ENCODE measurements around the gene KIAA0753. TPM values are rescaled to one million over a fixed set of nuclear protein-coding genes. Genes with fewer than 3 reads are reported as not detected.
"Not testable (repeated sequence)": the region's sequence is repeated elsewhere in the genome, so short reads cannot be mapped to it uniquely, and the experiment has no call there.

Gene KIAA0753
- total and polyA plus RNA-seq, 2 of the 13 experiments (the other 11 are each of a cell fraction or from before 2014, with no cell fraction given), result 5.2 to 9.1 TPM

GRCh38 chr17:6593371-6593770 is 47.1 kb downstream of the KIAA0753 start:
- intact Hi-C loops (cut with micrococcal nuclease; ENCODE audit: unreplicated experiment); ATAC-seq; FAIRE-seq; POLR2A ChIA-PET; H3K4me3 ChIP-seq (replicated peaks in 1 of 3; ENCODE audit: insufficient read depth in 1 of 3, low read depth in 2 of 3, low read length in 3 of 3); H3K27me3 ChIP-seq (ENCODE audit: control insufficient read depth in 1 of 2, insufficient read depth in 2 of 2, low read length in 2 of 2); H3K27ac ChIP-seq (ENCODE audit: extremely low read length, insufficient read depth, low read length); H3K9ac ChIP-seq (ENCODE audit: insufficient read depth, low read depth, low read length); H3K4me2 ChIP-seq (ENCODE audit: low read depth, low read length); DNase-seq (ENCODE audit: low spot score); H4K20me1 ChIP-seq (ENCODE audit: insufficient read depth, low read length); H3K9me3 ChIP-seq (ENCODE audit: low read length); CTCF ChIA-PET (ENCODE audit: low intra/inter-chr PET ratio, low total read pairs); in situ Hi-C loops (cut with HindIII; ENCODE audit: extremely low pct_ligation_motif_present, low pct_unique_long_range_greater_than_20kb); H3K79me2 ChIP-seq (ENCODE audit: insufficient read depth, low read length); BruUV-seq (replicated peaks); H2AFZ ChIP-seq (ENCODE audit: low read length): not testable (repeated sequence)
- 94% methylated on average over 5 of the region's 14 CpGs for WGBS (ENCODE audit: low lambda C conversion rate)
- H3K36me3 ChIP-seq (replicated peaks in 1 of 2; ENCODE audit: control insufficient read depth in 1 of 2, insufficient read depth in 2 of 2, low read length in 2 of 2), result peaks cover 19 to 46% of the 10 kb centered on the region in 2 experiments; a peak in 4 of 5 replicates
- H3K4me1 ChIP-seq (ENCODE audit: insufficient read depth, low read length), result peaks cover 21% of the 10 kb centered on the region

DNA sequence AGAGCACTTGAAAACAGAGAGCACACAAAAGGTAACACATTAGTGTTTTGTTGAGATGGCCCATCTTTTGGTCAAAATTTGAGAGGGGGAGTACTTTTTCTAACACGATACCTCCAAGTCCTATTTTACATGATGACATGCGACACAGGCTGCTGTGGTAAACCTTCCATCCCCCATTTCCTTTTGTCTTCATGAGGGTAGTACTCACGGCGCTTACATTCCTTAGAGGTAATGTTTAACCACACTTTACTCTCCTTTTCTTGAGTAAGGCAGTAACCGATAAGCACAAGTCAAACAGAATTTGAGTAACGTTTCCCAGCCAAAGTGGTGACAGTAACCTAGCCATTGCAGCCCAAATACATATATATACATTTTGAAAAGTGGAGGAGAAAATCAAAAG is 48.3 kb downstream of the KIAA0753 start:
- POLR2A ChIA-PET, result no interaction called here
- H3K4me3 ChIP-seq (replicated peaks in 1 of 3; ENCODE audit: insufficient read depth in 1 of 3, low read depth in 2 of 3, low read length in 3 of 3), result peak overlapping the region in 1 of 3 experiments; percentile 7; a peak in 1 of 6 replicates
- peak; percentile 84 for ATAC-seq
- H4K20me1 ChIP-seq (ENCODE audit: insufficient read depth, low read length), result no peaks in the 10 kb centered on the region
- CTCF ChIA-PET (ENCODE audit: low intra/inter-chr PET ratio, low total read pairs), result no interaction called here
- intact Hi-C loops (cut with micrococcal nuclease; ENCODE audit: unreplicated experiment), result no loop called here
- peaks cover 21% of the 10 kb centered on the region for H3K4me1 ChIP-seq (ENCODE audit: insufficient read depth, low read length)
- H3K36me3 ChIP-seq (replicated peaks in 1 of 2; ENCODE audit: control insufficient read depth in 1 of 2, insufficient read depth in 2 of 2, low read length in 2 of 2), result peaks cover 21 to 50% of the 10 kb centered on the region in 2 experiments; a peak in 4 of 5 replicates
- H3K4me2 ChIP-seq (ENCODE audit: low read depth, low read length), result peak overlapping the region; percentile 36
- no peaks in the 10 kb centered on the region for H3K9me3 ChIP-seq (ENCODE audit: low read length)
- H2AFZ ChIP-seq (ENCODE audit: low read length), result no peak overlapping the region
- peak overlapping the region; percentile 43 for H3K27ac ChIP-seq (ENCODE audit: extremely low read length, insufficient read depth, low read length)
- BruUV-seq (replicated peaks), result no TSS peak
- WGBS (ENCODE audit: low lambda C conversion rate), result 22% methylated on average over 6 of the region's 6 CpGs
- H3K9ac ChIP-seq (ENCODE audit: insufficient read depth, low read depth, low read length), result no peak overlapping the region
- peak; percentile 94 for FAIRE-seq
- peak; percentile 78 for DNase-seq (ENCODE audit: low spot score)
- no peaks in the 10 kb centered on the region for H3K79me2 ChIP-seq (ENCODE audit: insufficient read depth, low read length)
- in situ Hi-C loops (cut with HindIII; ENCODE audit: extremely low pct_ligation_motif_present, low pct_unique_long_range_greater_than_20kb), result no loop called here
- H3K27me3 ChIP-seq (ENCODE audit: control insufficient read depth in 1 of 2, insufficient read depth in 2 of 2, low read length in 2 of 2), result no peaks in the 10 kb centered on the region
- TF ChIP-seq GATAD2A (CRISPR knock-in tag; IDR thresholded peaks at IDR 0.05) (peak; percentile 42; the same call in 1 of the 2 replicates), IRF1 (CRISPR knock-in tag; IDR thresholded peaks at IDR 0.05; ENCODE audit: low read depth) (no peak), SOX6 (IDR thresholded peaks at IDR 0.05) (no peak), SOX6 (CRISPR knock-in tag; IDR thresholded peaks at IDR 0.05) (peak; percentile 72; the same call in 1 of the 2 replicates), ZBTB8A (CRISPR knock-in tag; IDR thresholded peaks at IDR 0.05; ENCODE audit: borderline replicate concordance, low read depth) (no peak), AKNA (CRISPR knock-in tag; IDR thresholded peaks at IDR 0.05; ENCODE audit: borderline replicate concordance) (no peak)
- TF ChIP-seq, protein P1, sequence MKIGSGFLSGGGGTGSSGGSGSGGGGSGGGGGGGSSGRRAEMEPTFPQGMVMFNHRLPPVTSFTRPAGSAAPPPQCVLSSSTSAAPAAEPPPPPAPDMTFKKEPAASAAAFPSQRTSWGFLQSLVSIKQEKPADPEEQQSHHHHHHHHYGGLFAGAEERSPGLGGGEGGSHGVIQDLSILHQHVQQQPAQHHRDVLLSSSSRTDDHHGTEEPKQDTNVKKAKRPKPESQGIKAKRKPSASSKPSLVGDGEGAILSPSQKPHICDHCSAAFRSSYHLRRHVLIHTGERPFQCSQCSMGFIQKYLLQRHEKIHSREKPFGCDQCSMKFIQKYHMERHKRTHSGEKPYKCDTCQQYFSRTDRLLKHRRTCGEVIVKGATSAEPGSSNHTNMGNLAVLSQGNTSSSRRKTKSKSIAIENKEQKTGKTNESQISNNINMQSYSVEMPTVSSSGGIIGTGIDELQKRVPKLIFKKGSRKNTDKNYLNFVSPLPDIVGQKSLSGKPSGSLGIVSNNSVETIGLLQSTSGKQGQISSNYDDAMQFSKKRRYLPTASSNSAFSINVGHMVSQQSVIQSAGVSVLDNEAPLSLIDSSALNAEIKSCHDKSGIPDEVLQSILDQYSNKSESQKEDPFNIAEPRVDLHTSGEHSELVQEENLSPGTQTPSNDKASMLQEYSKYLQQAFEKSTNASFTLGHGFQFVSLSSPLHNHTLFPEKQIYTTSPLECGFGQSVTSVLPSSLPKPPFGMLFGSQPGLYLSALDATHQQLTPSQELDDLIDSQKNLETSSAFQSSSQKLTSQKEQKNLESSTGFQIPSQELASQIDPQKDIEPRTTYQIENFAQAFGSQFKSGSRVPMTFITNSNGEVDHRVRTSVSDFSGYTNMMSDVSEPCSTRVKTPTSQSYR (CRISPR knock-in tag; IDR thresholded peaks at IDR 0.05; ENCODE audit: borderline replicate concordance), result peak; percentile 36; the same call in 1 of the 2 replicates
